Measurements from ENCODE around the gene SEPTIN8.
"Not testable (repeated sequence)": the region's sequence is repeated elsewhere in the genome, so short reads cannot be mapped to it uniquely, and the experiment has no call there.

- TF ChIP-seq CTCF (optimal IDR thresholded peaks at IDR 0.05 in 1 of 3, IDR thresholded peaks at IDR 0.05 in 1 of 3, conservative IDR thresholded peaks at IDR 0.05 in 1 of 3; ENCODE audit: extremely low read depth in 1 of 3, insufficient read depth in 2 of 3, low read length in 3 of 3); EZH2 (IDR thresholded peaks at IDR 0.05; ENCODE audit: low read length): not testable (repeated sequence)
Measured at GRCh38 chr5:132802685-132803066, 25.6 kb upstream of the SEPTIN8 start.
